Stimulated activated CD8-positive, alpha-beta memory T cell treated with anti-CD3 and anti-CD28 coated beads, Interleukin-7, amount 100 ng/mL, for 1 hour (primary cell): Measurements from ENCODE around the gene CCDC200.
"Not testable (repeated sequence)": the region's sequence is repeated elsewhere in the genome, so short reads cannot be mapped to it uniquely, and the experiment has no call there.

Experiments used
- DNase-seq, 2 donors: peaks; one replicate each; pipeline ENCODE4 v3.0.0-alpha.2; 2020; ENCODE audit warnings: low read depth in 2 of 2

CCDC200 gene

DNA sequence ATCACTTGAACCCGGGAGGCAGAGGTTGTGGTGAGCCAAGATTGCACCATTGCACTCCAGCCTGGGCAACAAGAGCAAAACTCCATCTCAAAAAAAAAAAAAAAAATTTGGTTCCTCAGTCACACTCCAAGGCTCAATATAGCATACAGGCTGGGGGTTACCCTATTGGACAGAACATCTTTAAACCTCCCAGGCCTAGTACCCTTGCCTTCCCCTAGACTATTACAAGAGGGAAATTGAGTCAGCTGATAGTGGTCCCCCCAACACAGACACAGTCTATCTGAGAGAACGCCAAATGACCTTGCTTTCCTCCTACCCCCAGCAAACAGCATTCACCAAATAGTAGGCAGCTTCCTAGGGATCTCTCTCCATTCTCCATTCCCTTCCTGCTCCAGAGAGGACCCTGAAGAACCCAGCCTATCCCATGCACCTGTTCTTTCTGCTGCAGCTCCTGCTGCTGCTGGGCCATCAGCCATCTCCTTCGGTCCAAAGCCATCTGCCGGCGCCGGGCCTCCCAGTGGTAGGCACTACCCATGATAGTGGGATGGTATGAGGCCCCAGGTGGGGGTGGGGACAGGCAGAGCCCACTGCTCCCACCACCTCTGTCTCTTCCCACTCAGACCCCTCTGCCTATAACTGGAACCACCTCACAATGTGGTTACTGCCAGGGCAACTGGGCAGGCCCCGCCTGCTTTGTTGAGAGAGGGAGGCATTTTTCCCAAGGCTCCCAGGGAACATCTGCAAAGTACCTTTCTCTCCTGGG lies at the start of gene CCDC200:
Gene CCDC200, minus strand, starts transcription at position 604 of the 763 bp plus-strand sequence. Its CDS starts 69 bp downstream, at position 535.
- DNase-seq: not testable (repeated sequence)

GRCh38 chr17:43272914-43273313 lies 44.5 kb upstream of the CCDC200 start:
- DNase-seq: not testable (repeated sequence)

- not testable (repeated sequence) for DNase-seq
Measured at GRCh38 chr17:43272483-43272882, 44.1 kb upstream of the CCDC200 start.

- not testable (repeated sequence) for DNase-seq
Measured at GRCh38 chr17:43270552-43271504, 42.4 kb upstream of the CCDC200 start.

- DNase-seq: not testable (repeated sequence)
Measured at GRCh38 chr17:43246456-43246855, 18.0 kb upstream of the CCDC200 start.

- DNase-seq: not testable (repeated sequence)
Measured at GRCh38 chr17:43240596-43241352, 12.4 kb upstream of the CCDC200 start.

DNA sequence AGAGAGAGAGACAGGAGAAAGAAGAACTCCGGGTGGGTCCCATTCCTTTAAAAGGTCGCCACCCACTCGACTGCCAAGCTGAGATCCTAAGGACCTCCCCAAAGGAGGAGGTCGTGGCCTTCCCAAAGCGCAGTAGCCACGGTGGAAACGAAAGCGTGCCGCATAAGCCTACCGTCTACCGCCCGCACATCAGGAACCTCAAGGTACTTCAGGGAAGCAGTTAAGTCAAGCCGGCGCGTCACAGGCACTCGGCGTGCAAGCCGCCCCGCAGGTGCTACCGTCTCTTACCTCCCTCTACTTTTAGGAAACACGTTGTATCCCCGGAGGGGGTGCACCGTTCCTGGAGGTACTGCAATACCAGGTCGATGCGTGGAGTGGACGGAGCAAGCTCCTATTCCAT lies 11.2 kb upstream of the CCDC200 start:
- DNase-seq: not testable (repeated sequence)

DNA sequence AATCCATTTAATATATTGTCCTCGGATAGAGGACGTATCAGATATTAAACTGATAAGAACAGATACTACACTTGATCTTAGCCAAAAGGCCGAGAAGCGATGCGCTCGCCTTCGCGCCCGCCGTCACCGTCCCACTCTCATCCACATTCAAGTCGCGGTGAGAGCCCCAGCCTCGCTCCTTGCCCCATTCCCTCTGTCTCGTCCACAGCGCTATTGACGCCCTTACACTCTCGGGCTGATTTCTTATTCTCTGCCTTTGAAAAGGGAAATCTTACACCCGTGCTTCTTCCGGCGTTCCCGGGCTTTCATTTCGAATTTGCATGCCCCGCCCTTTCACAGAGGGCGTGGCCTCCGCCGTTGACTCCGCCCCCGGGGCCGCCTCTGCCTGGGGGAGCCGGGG lies 5.5 kb upstream of the CCDC200 start, which contains the start of gene RNU2-1:
Gene RNU2-1, minus strand, starts transcription at position 101 of the 400 bp plus-strand sequence.
- not testable (repeated sequence) for DNase-seq

DNA sequence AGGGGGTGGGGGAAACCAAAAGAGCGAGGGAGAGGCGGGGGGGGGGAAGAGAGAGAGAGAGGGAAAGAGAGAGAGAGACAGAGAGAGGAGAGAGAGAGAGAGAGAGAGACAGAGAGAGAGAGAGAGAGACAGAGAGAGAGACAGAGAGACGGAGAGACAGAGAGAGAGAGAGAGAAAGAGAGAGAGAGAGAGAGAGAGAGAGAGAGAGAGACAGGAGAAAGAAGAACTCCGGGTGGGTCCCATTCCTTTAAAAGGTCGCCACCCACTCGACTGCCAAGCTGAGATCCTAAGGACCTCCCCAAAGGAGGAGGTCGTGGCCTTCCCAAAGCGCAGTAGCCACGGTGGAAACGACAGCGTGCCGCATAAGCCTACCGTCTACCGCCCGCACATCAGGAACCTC lies 4.8 kb upstream of the CCDC200 start:
- DNase-seq: not testable (repeated sequence)

- DNase-seq: not testable (repeated sequence)
Measured at GRCh38 chr17:43232021-43232699, 3.7 kb upstream of the CCDC200 start.

- not testable (repeated sequence) for DNase-seq
Measured at GRCh38 chr17:43231205-43232020, 3.0 kb upstream of the CCDC200 start.

GRCh38 chr17:43226393-43226792 lies 2.0 kb downstream of the CCDC200 start:
- no peak for DNase-seq

DNA sequence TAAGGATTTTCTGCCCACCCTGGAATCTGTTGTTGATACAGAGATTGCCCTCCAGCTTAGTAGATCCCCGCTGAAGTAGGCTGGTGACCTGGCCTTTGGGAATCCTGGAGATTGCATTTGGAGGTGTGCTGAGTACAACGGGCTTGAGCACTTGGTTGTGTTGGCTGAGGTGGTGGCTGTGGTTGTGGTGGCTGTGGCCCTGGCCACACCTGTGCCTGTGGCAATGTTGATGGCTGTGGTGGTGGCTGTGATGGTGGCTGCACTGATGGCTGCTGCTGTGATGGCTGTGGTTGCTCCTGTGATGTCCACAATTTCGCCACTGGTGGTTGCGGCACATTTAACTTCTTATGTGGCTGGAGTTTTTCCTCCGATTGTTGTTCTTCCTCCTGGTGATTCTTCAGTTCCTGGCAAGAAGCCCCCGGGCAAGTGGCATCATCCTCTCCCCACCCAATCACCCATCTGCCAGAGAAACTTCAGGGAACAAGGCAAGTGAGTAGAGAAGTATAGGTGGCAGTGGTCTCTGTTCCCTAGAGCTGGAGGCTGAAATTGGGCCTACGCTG lies 4.2 kb downstream of the CCDC200 start:
- DNase-seq: no peak

DNA sequence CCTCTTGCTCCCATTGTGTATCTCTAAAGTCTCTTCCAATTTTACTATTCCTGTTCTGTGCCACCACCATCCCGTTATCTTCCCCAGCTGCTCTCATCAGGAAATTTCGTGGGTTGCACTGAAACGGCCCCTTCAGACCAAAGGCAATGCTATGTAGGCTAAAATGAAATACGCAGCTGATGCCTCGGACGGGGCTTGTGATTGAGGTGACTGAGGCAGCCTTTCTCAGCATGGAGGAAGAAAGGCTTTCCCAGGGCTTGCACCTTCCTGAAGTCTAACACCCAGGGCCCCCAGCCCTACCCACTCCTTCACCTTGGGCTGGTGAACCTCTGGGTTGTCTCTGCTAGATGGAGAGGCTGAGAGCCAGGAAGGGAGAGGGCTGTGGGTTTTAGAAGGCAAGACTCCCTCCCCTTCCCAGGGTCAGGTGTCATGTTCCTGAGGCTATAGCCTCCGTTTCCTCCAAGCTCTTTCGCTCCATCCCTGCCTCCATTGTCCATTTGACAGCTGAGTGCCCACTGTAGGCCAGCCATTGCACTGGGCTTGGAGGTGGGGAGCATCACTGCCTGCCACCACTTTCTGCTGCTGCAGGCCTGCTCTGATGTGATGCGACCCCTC lies 7.8 kb downstream of the CCDC200 start:
- DNase-seq: no peak

GRCh38 chr17:43219746-43220380 lies 8.6 kb downstream of the CCDC200 start:
- no peak for DNase-seq

DNA sequence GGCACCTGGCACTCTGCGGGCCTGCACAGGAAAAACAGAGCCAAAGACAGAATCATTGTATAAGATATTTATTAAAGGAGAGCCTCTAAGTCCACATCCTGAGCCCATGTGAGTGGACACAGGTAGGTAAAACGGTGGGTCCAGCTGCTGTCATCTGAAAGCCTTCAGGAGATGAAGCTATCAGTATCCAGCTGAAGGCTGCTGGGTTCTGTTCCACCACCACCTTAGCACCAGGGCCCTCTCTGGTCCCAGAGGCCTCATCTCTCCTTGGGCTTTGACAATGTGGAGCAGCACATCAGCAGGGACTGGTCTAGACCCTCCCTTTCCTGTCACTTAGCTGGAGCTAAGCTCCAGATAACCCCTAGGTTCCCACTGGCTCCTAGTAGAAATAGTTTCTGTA lies 9.4 kb downstream of the CCDC200 start:
- no peak for DNase-seq

GRCh38 chr17:43217614-43218087 lies 10.8 kb downstream of the CCDC200 start:
- DNase-seq: no peak

DNA sequence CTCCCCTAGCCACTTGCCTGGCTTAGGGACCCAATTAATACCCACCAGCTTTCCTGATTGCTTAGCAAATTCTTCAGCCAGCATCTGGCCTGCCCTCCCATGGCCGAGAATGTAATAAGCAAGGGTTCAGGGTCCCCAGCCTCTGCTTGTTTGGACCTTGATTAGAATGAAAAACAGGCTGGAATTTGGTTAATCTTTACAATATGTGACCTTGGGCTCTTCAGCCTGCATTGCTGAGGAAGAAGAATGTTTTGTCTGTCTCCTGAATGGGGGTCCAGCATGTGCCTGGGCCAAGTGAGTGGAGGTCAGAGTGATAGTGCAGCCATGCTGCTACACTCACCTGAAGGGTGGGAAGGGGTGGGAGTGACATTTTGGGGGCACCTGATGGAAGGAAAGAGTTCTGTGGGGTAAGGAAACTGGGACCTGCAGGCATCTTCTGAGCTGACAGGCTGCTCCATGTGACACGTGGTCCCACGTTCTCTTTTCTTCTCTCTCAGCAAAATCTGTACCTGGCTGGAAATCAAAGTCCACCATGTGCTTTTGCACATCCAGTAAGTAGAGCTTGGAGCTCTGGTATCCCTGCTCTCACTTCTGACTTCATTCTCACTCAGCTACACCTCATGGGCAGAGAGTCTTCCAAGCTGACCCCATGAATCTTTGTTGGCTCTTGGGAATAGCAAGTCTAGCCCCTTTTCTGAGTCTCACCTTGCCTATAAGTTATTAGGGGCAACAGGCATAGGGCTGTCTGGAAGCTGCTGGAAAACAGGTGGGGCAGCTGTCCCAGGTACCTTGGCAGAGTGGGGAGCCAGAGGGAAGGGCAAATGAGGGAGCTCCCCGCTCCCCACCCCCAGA lies 11.4 kb downstream of the CCDC200 start:
- no peak for DNase-seq
